Gastrocnemius medialis (tissue), 4 donors: ENCODE data around the gene FBXO27. TPM values are rescaled to one million over a fixed set of nuclear protein-coding genes. Genes with fewer than 3 reads are reported as not detected.
A peak's percentile ranks its signal among the peaks of the same experiment; 100 is the strongest.

Experiments used
- ATAC-seq, 2 donors: fragments of 150-250 bp; one replicate each; pipeline ENCODE4 v1.9.1; 2016
- DNase-seq, 2 donors: peaks; one replicate each; pipeline ENCODE4 v3.0.0-alpha.2; 2019
- H3K27ac ChIP-seq, 4 donors: fragments of 200-600 bp; sonication (generic); 1 replicate in 1 of 4; 2 replicates in 3 of 4; pipeline ENCODE4 v1.5.1; 2016 to 2018; ENCODE audit warnings: mild to moderate bottlenecking in 2 of 4, moderate library complexity in 1 of 4
- H3K27me3 ChIP-seq, 3 donors: fragments of 200-600 bp; sonication (generic) in 2 of 3; 1 replicate in 1 of 3; 2 replicates in 2 of 3; pipeline versions ENCODE4 v1.5.1 to v1.6.0; 2016 to 2019; ENCODE audit warnings: mild to moderate bottlenecking in 1 of 3, moderate library complexity in 1 of 3
- H3K36me3 ChIP-seq, 2 donors: fragments of 200-600 bp; sonication (generic) in 1 of 2; one replicate each; pipeline ENCODE4 v1.5.1; 2017 to 2018
- H3K4me1 ChIP-seq, 2 donors: fragments of 200-600 bp; sonication (generic) in 1 of 2; one replicate each; pipeline ENCODE4 v1.5.1; 2016 to 2017; ENCODE audit warnings: mild to moderate bottlenecking in 2 of 2
- H3K4me3 ChIP-seq, 4 donors: fragments of 200-600 bp; sonication (generic) in 3 of 4; 1 replicate in 1 of 4; 2 replicates in 3 of 4; pipeline ENCODE4 v1.5.1; 2016 to 2019; ENCODE audit warnings: mild to moderate bottlenecking in 2 of 4
- H3K9me3 ChIP-seq, 3 donors: fragments of 200-600 bp; sonication (generic) in 2 of 3; 1 replicate in 1 of 3; 2 replicates in 2 of 3; pipeline ENCODE4 v1.5.1; 2016 to 2019
- CTCF ChIP-seq, 5 experiments: fragments of 450-650 bp in 3 of 5; fragments of 200-600 bp in 2 of 5; sonication (generic) in 2 of 5; IDR thresholded peaks in 4 of 5; conservative IDR thresholded peaks in 1 of 5; 1 replicate in 4 of 5; 2 replicates in 1 of 5; pipeline ENCODE4 v1.5.1; 2016 to 2019; ENCODE audit warnings: antibody characterized with exemption in 5 of 5, mild to moderate bottlenecking in 3 of 5, moderate library complexity in 3 of 5
- POLR2A ChIP-seq, 2 donors: fragments of 450-650 bp; IDR thresholded peaks; one replicate each; pipeline ENCODE4 v1.6.1; 2017; ENCODE audit warnings: antibody characterized with exemption in 2 of 2, mild to moderate bottlenecking in 2 of 2, moderate library complexity in 2 of 2
- in situ Hi-C, 4 donors: fragments of 200-750 bp; cut with MboI; loops; one replicate each; pipeline versions ENCODE4 v1.15.0 to v1.8.0; 2017; ENCODE audit warnings: low sequenced_read_pairs in 4 of 4
- intact Hi-C: fragments of 100-400 bp; cut with DNase I; formaldehyde crosslinking; loops from one replicate; pipeline ENCODE4 v1.15.1; 2023; ENCODE audit warnings: low total_unique reads
- total RNA-seq, 4 donors: library from RNA; depleted of rRNA; stranded (reverse); fragments of >200 nt; gene quantifications; one replicate each; pipeline versions ENCODE4 v1.1.0 to v1.2.3, GENCODE V29; 2016

Gene FBXO27
- total RNA-seq, 4 donors from 2014 or later: 0.20 to 1.2 (median 0.52) TPM; not detected in 1

GRCh38 chr19:38975861-38976271, 56.5 kb downstream of the FBXO27 start:
- intact Hi-C loops: no loop called here
- Histone ChIP-seq H3K36me3 (no peaks in the 10 kb centered on the region), H3K4me1 (peaks cover 0 to 3% of the 10 kb centered on the region in 2 donors), H3K9me3 (no peaks in the 10 kb centered on the region), H3K4me3 (peak overlapping the region; percentile 36 to 60 (median 51)), H3K27me3 (peaks cover 14 to 22% (median 15%) of the 10 kb centered on the region in 3 donors), H3K27ac (peak overlapping the region; percentile 65 to 69 (median 66))
- no peak for ATAC-seq
- in situ Hi-C loops: no loop called here
- DNase-seq: no peak
- no peak for TF ChIP-seq POLR2A (IDR thresholded peaks at IDR 0.05)
- no peak for TF ChIP-seq CTCF (IDR thresholded peaks at IDR 0.05 in 4 of 5, conservative IDR thresholded peaks at IDR 0.05 in 1 of 5)

DNA sequence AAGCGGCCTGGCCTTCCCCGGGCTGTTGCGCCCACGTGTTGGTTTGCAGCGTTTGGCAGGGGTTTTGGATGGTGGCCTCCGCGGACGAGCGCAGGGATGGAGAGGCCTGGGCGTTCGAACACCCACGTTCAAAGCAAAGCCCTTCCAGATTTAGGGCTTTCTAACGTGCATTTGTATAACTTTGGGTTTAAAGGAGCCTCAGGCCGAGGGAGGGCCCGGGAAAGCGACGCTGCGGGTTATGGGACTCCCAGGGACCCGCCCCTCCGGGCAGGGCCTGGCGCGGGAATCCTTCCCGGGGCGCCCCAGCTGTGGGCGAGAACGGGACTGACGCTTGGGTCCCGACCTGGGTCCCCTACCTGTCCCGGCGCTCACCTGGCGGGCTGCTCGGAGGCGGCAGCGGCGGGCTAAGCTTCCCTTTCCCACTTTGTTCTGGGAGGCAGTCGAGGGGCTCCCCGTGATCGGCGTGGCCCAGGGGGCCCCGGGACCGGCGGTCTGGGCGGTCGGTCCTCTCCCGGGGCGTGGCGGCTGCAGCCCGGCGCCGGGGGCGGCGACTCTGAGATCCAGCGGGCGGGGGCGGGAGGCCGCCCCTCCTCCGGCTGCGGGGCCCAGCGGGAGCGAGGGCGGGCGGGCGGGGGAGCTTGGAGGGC, 57.0 kb downstream of the FBXO27 start, which contains the start of gene FBXO17:
Gene FBXO17 (minus strand): TSS at position 529 of the 647 bp plus-strand sequence. CDS start 25,423 bp downstream, outside the sequence.
- H3K4me3 ChIP-seq: peak within 1 kb of the TSS; percentile 47 to 60 (median 51)
- no peak for DNase-seq
- H3K4me1 ChIP-seq: peaks cover 0 to 3% of the 10 kb centered on the region in 2 donors
- H3K27me3 ChIP-seq: peaks cover 14 to 22% (median 15%) of the 10 kb centered on the region in 3 donors
- intact Hi-C loops (no loop called here), in situ Hi-C loops (no loop called here)
- ATAC-seq: peak in 1 of 2 donors; percentile 30
- no peaks in the 10 kb centered on the region for H3K9me3 ChIP-seq
- peak within 1 kb of the TSS; percentile 65 to 69 (median 66) for H3K27ac ChIP-seq
- H3K36me3 ChIP-seq: no peaks in the 10 kb centered on the region
- no peak for TF ChIP-seq CTCF (IDR thresholded peaks at IDR 0.05 in 4 of 5, conservative IDR thresholded peaks at IDR 0.05 in 1 of 5)
- TF ChIP-seq POLR2A (IDR thresholded peaks at IDR 0.05): no peak

DNA sequence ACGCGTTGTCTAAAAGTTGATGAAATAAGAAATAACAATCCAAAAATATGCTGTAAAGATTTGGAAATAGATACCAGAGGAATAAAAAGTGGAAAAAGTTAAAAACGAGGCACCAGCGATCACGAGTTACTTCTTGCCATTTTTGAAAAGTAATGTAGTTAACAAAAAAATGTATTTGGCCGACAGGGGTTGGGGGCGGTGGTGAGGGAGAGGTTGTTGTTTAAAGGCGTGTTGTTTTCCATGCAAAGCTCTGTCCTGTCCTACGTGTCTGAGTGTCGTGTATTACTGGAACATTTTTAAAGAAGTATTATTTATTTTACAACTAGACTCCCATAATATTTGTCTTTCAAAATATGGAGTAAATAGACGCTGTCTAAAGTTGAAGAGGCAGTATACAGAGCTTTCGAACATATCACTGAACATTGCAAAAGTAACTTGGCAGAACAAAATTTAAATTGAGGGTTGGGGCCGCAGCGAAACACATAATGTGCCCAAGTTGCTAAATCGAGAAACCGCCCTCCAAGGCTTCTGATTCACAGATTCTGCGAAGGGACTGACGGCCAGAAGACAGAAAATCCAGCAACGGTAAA, 57.6 kb downstream of the FBXO27 start:
- peak in 1 of 2 donors; percentile 19 for DNase-seq
- peaks cover 0 to 3% of the 10 kb centered on the region in 2 donors for H3K4me1 ChIP-seq
- peak in 1 of 2 donors; percentile 24 for ATAC-seq
- H3K36me3 ChIP-seq: no peaks in the 10 kb centered on the region
- H3K27ac ChIP-seq: peak overlapping the region; percentile 65 to 69 (median 66)
- peaks cover 14 to 22% (median 15%) of the 10 kb centered on the region in 3 donors for H3K27me3 ChIP-seq
- TF ChIP-seq POLR2A (IDR thresholded peaks at IDR 0.05): no peak
- TF ChIP-seq CTCF (IDR thresholded peaks at IDR 0.05 in 4 of 5, conservative IDR thresholded peaks at IDR 0.05 in 1 of 5): no peak
- intact Hi-C loops: no loop called here
- H3K9me3 ChIP-seq: no peaks in the 10 kb centered on the region
- H3K4me3 ChIP-seq: peak overlapping the region; percentile 47 to 60 (median 51)
- in situ Hi-C loops: no loop called here

Other genes starting within 250 kb of the FBXO27 start
- not detected for gene LGALS7B, start 243.3 kb downstream of the FBXO27 start, total RNA-seq
- gene LGALS4, start 219.6 kb downstream of the FBXO27 start, total RNA-seq: 10 to 100 TPM in 1 of 4 donors, 1 to 10 TPM in 1, under 1 TPM in 1, not detected in 1; 0.55 to 14.2 (median 1.2) TPM
- 100 to 1,000 TPM in 3 of 4 donors, 10 to 100 TPM in 1; 99.6 to 302 (median 172) TPM for gene ECH1, start 200.8 kb downstream of the FBXO27 start, total RNA-seq
- gene HNRNPL, start 182.6 kb downstream of the FBXO27 start, total RNA-seq: 100 to 1,000 TPM in 3 of 4 donors, 10 to 100 TPM in 1; 88.3 to 172 (median 126) TPM
- gene RINL, start 154.3 kb downstream of the FBXO27 start, total RNA-seq: 1 to 10 TPM in 3 of 4 donors, under 1 TPM in 1; 0.95 to 3.3 (median 2.9) TPM
- gene SIRT2, start 132.9 kb downstream of the FBXO27 start, total RNA-seq: 100 to 1,000 TPM; 208 to 327 (median 285) TPM
- 10 to 100 TPM; 32.2 to 63.8 (median 53.6) TPM for gene NFKBIB, start 132.6 kb downstream of the FBXO27 start, total RNA-seq
- under 1 TPM in 1 of 4 donors, not detected in 3; 0.46 TPM for gene CCER2, start 120.4 kb downstream of the FBXO27 start, total RNA-seq
- gene SARS2, start 101.8 kb downstream of the FBXO27 start, total RNA-seq: 10 to 100 TPM; 12.1 to 30.0 (median 27.8) TPM
- 10 to 100 TPM; 20.0 to 49.8 (median 36.1) TPM for gene MRPS12, start 101.6 kb downstream of the FBXO27 start, total RNA-seq
- gene FBXO17, start 56.8 kb downstream of the FBXO27 start, total RNA-seq: 1 to 10 TPM; 1.6 to 4.2 (median 2.4) TPM
- gene ACP7, start 51.8 kb upstream of the FBXO27 start, total RNA-seq: not detected
- gene PAK4, start 93.2 kb upstream of the FBXO27 start, total RNA-seq: 10 to 100 TPM in 1 of 4 donors, 1 to 10 TPM in 3; 4.7 to 11.7 (median 8.3) TPM
- gene NCCRP1, start 164.4 kb upstream of the FBXO27 start, total RNA-seq: not detected
- not detected for gene SYCN, start 171.7 kb upstream of the FBXO27 start, total RNA-seq
- not detected for gene IFNL3, start 212.5 kb upstream of the FBXO27 start, total RNA-seq
- not detected for gene IFNL4, start 216.3 kb upstream of the FBXO27 start, total RNA-seq
- not detected for gene IFNL2, start 235.8 kb upstream of the FBXO27 start, total RNA-seq